Measurements from ENCODE around the gene ESRRA. TPM values are rescaled to one million over a fixed set of nuclear protein-coding genes. Genes with fewer than 3 reads are reported as not detected.

ESRRA gene
- total and polyA plus RNA-seq, 10 of the 15 experiments (the other 5 are each of a cell fraction or from before 2014, with no cell fraction given) = 0.32 to 48.9 (median 12.6) TPM

GRCh38 chr11:64317325-64317960 is 12.1 kb downstream of the ESRRA start, which contains the start of gene TRMT112 (continued):
- no peak for TF ChIP-seq SRF (IDR thresholded peaks at IDR 0.05; ENCODE audit: low read depth in 2 of 2, low read length in 2 of 2)
- no peak for TF ChIP-seq CBX3 (IDR thresholded peaks at IDR 0.05; ENCODE audit: borderline replicate concordance, low read depth)
- peak; percentile 28; the same call in 1 of the 2 replicates for TF ChIP-seq MTA2 (IDR thresholded peaks at IDR 0.05; ENCODE audit: low read depth)
- peak; percentile 39; the same call in 1 of the 2 replicates for TF ChIP-seq ATF2 (IDR thresholded peaks at IDR 0.05; ENCODE audit: low read length)
- TF ChIP-seq BACH1 (IDR thresholded peaks at IDR 0.05; ENCODE audit: borderline replicate concordance) = peak; percentile 53; the same call in 1 of the 2 replicates
- TF ChIP-seq TAF1 (IDR thresholded peaks at IDR 0.05; ENCODE audit: borderline replicate concordance, low read depth, low read length) = peak; percentile 83
- peak; percentile 87 for TF ChIP-seq E2F8 (IDR thresholded peaks at IDR 0.05; ENCODE audit: low read depth, partially characterized antibody)
- no peak for TF ChIP-seq CBX5 (IDR thresholded peaks at IDR 0.05; ENCODE audit: low read depth)
- TF ChIP-seq RAD21 (IDR thresholded peaks at IDR 0.05; ENCODE audit: insufficient read depth, low read depth, low read length) = no peak
- TF ChIP-seq HSF1 (IDR thresholded peaks at IDR 0.05; ENCODE audit: low read depth, low read length) = peak; percentile 57; the same call in 1 of the 2 replicates
- no peak for TF ChIP-seq CUX1 (IDR thresholded peaks at IDR 0.05; ENCODE audit: insufficient replicate concordance, low read depth, low read length)
- no peak for TF ChIP-seq ZBED1 (IDR thresholded peaks at IDR 0.05; ENCODE audit: borderline replicate concordance)
- no peak for TF ChIP-seq SMC3 (IDR thresholded peaks at IDR 0.05; ENCODE audit: borderline replicate concordance, low read length)
- TF ChIP-seq SREBF2 (IDR thresholded peaks at IDR 0.05; ENCODE audit: low read length) = peak; percentile 70
- TF ChIP-seq SPI1 (IDR thresholded peaks at IDR 0.05; ENCODE audit: borderline replicate concordance, insufficient read depth, low read depth, low read length) = peak; percentile 52; the same call in 1 of the 2 replicates
- TF ChIP-seq EGR1 (IDR thresholded peaks at IDR 0.05; ENCODE audit: borderline replicate concordance in 1 of 2, low read depth in 2 of 2, low read length in 2 of 2) = peak in 1 of 2 experiments; percentile 27; a peak in 1 of 3 replicates
